HepG2 (cell line): ENCODE data around the gene WDR62. TPM values are rescaled to one million over a fixed set of nuclear protein-coding genes. Genes with fewer than 3 reads are reported as not detected.

Source experiments
- ATRX ChIP-seq: sonication (generic); formaldehyde crosslinking; IDR thresholded peaks from 2 replicates; pipeline ENCODE4 v1.4.0; 2020; ENCODE audit warnings: missing genetic modification reagents, borderline replicate concordance
- CENPT ChIP-seq: sonication (generic); formaldehyde crosslinking; IDR thresholded peaks from 2 replicates; pipeline ENCODE4 v1.8.0; 2022; ENCODE audit warnings: low read depth, mild to moderate bottlenecking, moderate library complexity, missing genetic modification reagents
- CHD4 ChIP-seq: fragments of 200-600 bp; sonication (generic); IDR thresholded peaks from 2 replicates; pipeline ENCODE4 v1.7.0; 2017; ENCODE audit warnings: mild to moderate bottlenecking, low read length, borderline replicate concordance
- DMAP1 ChIP-seq: IDR thresholded peaks from 2 replicates; pipeline ENCODE4 v1.6.1; 2016
- HOXA3 ChIP-seq: sonication (generic); formaldehyde crosslinking; IDR thresholded peaks from 2 replicates; pipeline ENCODE4 v1.5.0; 2020; ENCODE audit warnings: missing genetic modification reagents
- KAT8 ChIP-seq: IDR thresholded peaks from 2 replicates; pipeline ENCODE4 v1.6.1; 2016; ENCODE audit warnings: missing genetic modification reagents, missing compliant biosample characterization
- KLF11 ChIP-seq: IDR thresholded peaks from 2 replicates; pipeline ENCODE4 v1.6.1; 2016; ENCODE audit warnings: missing compliant biosample characterization
- KLF9 ChIP-seq: IDR thresholded peaks from 2 replicates; pipeline ENCODE4 v1.6.1; 2016; ENCODE audit warnings: low read depth
- SAP130 ChIP-seq: IDR thresholded peaks from 2 replicates; pipeline ENCODE4 v1.6.1; 2016; ENCODE audit warnings: low read depth
- SRSF1 ChIP-seq: fragments of 200-400 bp; formaldehyde crosslinking; optimal IDR thresholded peaks from 2 replicates; pipeline ENCODE3; 2017; ENCODE audit warnings: mild to moderate bottlenecking, low read depth, low read length, moderate library complexity
- TBX3 ChIP-seq: fragments of 450-650 bp; IDR thresholded peaks from 2 replicates; pipeline ENCODE4 v1.6.1; 2017; ENCODE audit warnings: antibody characterized with exemption, mild to moderate bottlenecking, inconsistent platforms, borderline replicate concordance
- ZBTB20 ChIP-seq: sonication (generic); formaldehyde crosslinking; IDR thresholded peaks from 2 replicates; pipeline ENCODE4 v1.8.1; 2023; ENCODE audit warnings: missing genetic modification reagents, low read depth, mild to moderate bottlenecking, borderline replicate concordance
- ZFP62 ChIP-seq: sonication (generic); formaldehyde crosslinking; IDR thresholded peaks from 2 replicates; pipeline ENCODE4 v1.4.0; 2020; ENCODE audit warnings: missing genetic modification reagents
- ZFX ChIP-seq: sonication (generic); formaldehyde crosslinking; IDR thresholded peaks from 2 replicates; pipeline ENCODE4 v1.4.0; 2020; ENCODE audit warnings: mild to moderate bottlenecking, low read depth, missing genetic modification reagents, moderate library complexity
- ZNF563 ChIP-seq: sonication (generic); formaldehyde crosslinking; IDR thresholded peaks from 2 replicates; pipeline ENCODE4 v1.8.0; 2022; ENCODE audit warnings: mild to moderate bottlenecking, moderate library complexity, missing genetic modification reagents
- ZNF788 ChIP-seq: sonication (generic); formaldehyde crosslinking; IDR thresholded peaks from 2 replicates; pipeline ENCODE4 v1.5.0; 2020; ENCODE audit warnings: mild to moderate bottlenecking, missing genetic modification reagents, borderline replicate concordance
- polyA plus RNA-seq, 8 experiments: library from polyadenylated mRNA; depleted of rRNA in 3 of 8; stranded (reverse) in 7 of 8; unstranded in 1 of 8; fragments of >200 nt; fragmentation: Illumina TruSeq in 4 of 8; extraction: Trizol in 4 of 8; gene quantifications; 2 replicates each; pipeline versions ENCODE4 v1.2.1 to v1.2.3, GENCODE V29; 2011 to 2016; ENCODE audit warnings: low read depth in 4 of 8, missing spikeins in 1 of 8, mixed read lengths in 1 of 8; ENCODE audit not compliant: insufficient read depth in 1 of 8
- total RNA-seq, 5 experiments: library from RNA; depleted of rRNA; stranded (reverse); fragments of >200 nt; fragmentation: Illumina TruSeq; extraction: Trizol; gene quantifications; 2 replicates each; pipeline ENCODE4 v1.2.3, GENCODE V29; 2016; ENCODE audit warnings: low read depth in 1 of 5
- TF ChIP-seq, protein P1 (sequence below): sonication (generic); formaldehyde crosslinking; IDR thresholded peaks from 2 replicates; pipeline ENCODE4 v1.8.0; 2022; ENCODE audit warnings: mild to moderate bottlenecking, missing genetic modification reagents
- TF ChIP-seq, protein P2 (sequence below): sonication (generic); formaldehyde crosslinking; IDR thresholded peaks from 2 replicates; pipeline ENCODE4 v1.4.0; 2020; ENCODE audit warnings: missing genetic modification reagents, borderline replicate concordance
- TF ChIP-seq, protein P3 (sequence below): fragments of 450-650 bp; IDR thresholded peaks from 2 replicates; pipeline ENCODE4 v1.6.1; 2016
- TF ChIP-seq, protein P4 (sequence below): sonication (generic); formaldehyde crosslinking; IDR thresholded peaks from 2 replicates; pipeline ENCODE4 v1.4.0; 2020; ENCODE audit warnings: missing genetic modification reagents
- TF ChIP-seq, protein P5 (sequence below): IDR thresholded peaks from 2 replicates; pipeline ENCODE4 v1.6.1; 2018; ENCODE audit warnings: missing genetic modification reagents

Gene WDR62
- total and polyA plus RNA-seq, 2 of the 13 experiments (the other 11 are each of a cell fraction or from before 2014, with no cell fraction given) = 5.8 to 12.5 TPM

DNA sequence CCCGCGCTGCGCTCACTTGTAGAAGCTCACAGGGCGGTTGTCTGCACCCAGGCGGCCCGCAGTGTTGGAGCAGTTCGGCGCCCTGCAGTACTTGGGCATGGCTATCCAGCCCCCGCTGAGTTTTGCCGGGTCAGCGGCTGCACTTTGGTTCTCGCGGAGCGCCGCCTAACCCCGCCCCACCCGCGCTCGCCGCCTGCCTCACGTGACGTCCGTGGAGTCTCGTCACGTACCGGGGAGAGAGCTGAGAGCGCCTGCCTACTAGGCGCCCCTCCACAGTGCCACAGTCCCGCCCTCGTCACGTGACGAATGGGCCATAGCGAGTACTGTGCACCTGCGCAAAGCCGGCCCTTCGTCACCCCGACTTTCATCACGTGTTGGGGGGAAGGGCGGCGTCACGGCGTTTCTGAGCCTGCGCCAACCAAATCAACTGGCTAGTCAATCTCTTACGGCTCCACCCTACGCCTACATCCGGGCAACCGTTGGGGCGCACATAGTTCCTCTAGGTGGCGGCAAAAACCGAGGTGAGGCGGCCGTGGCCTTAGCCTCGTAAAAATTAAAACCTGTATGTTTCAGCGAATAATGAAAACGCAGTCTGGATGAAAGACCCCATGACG lies 471 bp upstream of the WDR62 start, which contains the start of gene THAP8 (continued):
- TF ChIP-seq, protein P1, sequence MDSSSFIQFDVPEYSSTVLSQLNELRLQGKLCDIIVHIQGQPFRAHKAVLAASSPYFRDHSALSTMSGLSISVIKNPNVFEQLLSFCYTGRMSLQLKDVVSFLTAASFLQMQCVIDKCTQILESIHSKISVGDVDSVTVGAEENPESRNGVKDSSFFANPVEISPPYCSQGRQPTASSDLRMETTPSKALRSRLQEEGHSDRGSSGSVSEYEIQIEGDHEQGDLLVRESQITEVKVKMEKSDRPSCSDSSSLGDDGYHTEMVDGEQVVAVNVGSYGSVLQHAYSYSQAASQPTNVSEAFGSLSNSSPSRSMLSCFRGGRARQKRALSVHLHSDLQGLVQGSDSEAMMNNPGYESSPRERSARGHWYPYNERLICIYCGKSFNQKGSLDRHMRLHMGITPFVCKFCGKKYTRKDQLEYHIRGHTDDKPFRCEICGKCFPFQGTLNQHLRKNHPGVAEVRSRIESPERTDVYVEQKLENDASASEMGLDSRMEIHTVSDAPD = peak; percentile 78; the same call in 1 of the 2 replicates
- TF ChIP-seq CENPT (CRISPR knock-in tag) (no peak), ZFX (peak; percentile 74; the same call in 1 of the 2 replicates), ATRX (no peak), TBX3 (peak; percentile 86), HOXA3 (CRISPR knock-in tag) (peak; percentile 84), ZFP62 (CRISPR knock-in tag) (no peak), KAT8 (CRISPR knock-in tag) (peak; percentile 86), ZNF788 (peak; percentile 71; the same call in 1 of the 2 replicates), CHD4 (peak; percentile 8; the same call in 1 of the 2 replicates), ZBTB20 (CRISPR knock-in tag) (peak; percentile 92), SRSF1 (peak; percentile 24), SAP130 (peak; percentile 71), KLF9 (CRISPR knock-in tag) (no peak; the same call in 1 of the 2 replicates), DMAP1 (CRISPR knock-in tag) (peak; percentile 73; the same call in 1 of the 2 replicates), ZNF563 (CRISPR knock-in tag) (no peak), KLF11 (CRISPR knock-in tag) (no peak; the same call in 1 of the 2 replicates)
- TF ChIP-seq, protein P2, sequence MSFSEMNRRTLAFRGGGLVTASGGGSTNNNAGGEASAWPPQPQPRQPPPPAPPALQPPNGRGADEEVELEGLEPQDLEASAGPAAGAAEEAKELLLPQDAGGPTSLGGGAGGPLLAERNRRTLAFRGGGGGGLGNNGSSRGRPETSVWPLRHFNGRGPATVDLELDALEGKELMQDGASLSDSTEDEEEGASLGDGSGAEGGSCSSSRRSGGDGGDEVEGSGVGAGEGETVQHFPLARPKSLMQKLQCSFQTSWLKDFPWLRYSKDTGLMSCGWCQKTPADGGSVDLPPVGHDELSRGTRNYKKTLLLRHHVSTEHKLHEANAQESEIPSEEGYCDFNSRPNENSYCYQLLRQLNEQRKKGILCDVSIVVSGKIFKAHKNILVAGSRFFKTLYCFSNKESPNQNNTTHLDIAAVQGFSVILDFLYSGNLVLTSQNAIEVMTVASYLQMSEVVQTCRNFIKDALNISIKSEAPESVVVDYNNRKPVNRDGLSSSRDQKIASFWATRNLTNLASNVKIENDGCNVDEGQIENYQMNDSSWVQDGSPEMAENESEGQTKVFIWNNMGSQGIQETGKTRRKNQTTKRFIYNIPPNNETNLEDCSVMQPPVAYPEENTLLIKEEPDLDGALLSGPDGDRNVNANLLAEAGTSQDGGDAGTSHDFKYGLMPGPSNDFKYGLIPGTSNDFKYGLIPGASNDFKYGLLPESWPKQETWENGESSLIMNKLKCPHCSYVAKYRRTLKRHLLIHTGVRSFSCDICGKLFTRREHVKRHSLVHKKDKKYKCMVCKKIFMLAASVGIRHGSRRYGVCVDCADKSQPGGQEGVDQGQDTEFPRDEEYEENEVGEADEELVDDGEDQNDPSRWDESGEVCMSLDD (CRISPR knock-in tag) = peak; percentile 92
- TF ChIP-seq, protein P3, sequence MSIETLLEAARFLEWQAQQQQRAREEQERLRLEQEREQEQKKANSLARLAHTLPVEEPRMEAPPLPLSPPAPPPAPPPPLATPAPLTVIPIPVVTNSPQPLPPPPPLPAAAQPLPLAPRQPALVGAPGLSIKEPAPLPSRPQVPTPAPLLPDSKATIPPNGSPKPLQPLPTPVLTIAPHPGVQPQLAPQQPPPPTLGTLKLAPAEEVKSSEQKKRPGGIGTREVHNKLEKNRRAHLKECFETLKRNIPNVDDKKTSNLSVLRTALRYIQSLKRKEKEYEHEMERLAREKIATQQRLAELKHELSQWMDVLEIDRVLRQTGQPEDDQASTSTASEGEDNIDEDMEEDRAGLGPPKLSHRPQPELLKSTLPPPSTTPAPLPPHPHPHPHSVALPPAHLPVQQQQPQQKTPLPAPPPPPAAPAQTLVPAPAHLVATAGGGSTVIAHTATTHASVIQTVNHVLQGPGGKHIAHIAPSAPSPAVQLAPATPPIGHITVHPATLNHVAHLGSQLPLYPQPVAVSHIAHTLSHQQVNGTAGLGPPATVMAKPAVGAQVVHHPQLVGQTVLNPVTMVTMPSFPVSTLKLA = peak; percentile 91
- TF ChIP-seq, protein P4, sequence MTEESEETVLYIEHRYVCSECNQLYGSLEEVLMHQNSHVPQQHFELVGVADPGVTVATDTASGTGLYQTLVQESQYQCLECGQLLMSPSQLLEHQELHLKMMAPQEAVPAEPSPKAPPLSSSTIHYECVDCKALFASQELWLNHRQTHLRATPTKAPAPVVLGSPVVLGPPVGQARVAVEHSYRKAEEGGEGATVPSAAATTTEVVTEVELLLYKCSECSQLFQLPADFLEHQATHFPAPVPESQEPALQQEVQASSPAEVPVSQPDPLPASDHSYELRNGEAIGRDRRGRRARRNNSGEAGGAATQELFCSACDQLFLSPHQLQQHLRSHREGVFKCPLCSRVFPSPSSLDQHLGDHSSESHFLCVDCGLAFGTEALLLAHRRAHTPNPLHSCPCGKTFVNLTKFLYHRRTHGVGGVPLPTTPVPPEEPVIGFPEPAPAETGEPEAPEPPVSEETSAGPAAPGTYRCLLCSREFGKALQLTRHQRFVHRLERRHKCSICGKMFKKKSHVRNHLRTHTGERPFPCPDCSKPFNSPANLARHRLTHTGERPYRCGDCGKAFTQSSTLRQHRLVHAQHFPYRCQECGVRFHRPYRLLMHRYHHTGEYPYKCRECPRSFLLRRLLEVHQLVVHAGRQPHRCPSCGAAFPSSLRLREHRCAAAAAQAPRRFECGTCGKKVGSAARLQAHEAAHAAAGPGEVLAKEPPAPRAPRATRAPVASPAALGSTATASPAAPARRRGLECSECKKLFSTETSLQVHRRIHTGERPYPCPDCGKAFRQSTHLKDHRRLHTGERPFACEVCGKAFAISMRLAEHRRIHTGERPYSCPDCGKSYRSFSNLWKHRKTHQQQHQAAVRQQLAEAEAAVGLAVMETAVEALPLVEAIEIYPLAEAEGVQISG (CRISPR knock-in tag) = peak; percentile 50; the same call in 1 of the 2 replicates
- TF ChIP-seq, protein P5, sequence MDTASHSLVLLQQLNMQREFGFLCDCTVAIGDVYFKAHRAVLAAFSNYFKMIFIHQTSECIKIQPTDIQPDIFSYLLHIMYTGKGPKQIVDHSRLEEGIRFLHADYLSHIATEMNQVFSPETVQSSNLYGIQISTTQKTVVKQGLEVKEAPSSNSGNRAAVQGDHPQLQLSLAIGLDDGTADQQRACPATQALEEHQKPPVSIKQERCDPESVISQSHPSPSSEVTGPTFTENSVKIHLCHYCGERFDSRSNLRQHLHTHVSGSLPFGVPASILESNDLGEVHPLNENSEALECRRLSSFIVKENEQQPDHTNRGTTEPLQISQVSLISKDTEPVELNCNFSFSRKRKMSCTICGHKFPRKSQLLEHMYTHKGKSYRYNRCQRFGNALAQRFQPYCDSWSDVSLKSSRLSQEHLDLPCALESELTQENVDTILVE (CRISPR knock-in tag) = peak; percentile 91
